ENCODE results near the gene NCOR2.

DNA sequence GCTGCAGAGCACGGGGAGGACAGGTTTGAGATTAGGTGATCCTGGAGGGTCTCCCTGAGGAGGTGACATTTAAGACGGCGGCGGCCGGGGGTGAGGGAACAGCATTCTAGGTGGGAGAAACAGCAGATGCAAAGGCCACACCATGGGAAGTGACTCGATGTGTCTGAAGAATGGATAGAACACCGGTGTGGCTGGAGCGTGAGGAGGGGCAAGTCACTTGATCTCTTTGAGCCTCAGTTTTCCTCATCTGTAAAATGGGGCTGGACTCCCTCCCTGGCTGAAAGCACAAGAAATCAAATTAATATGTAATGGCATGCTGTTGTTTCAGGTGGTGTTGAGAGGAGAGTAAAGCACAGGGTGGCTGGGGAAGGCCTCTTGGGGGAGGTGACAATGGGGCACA lies 10.0 kb upstream of the NCOR2 start:
- TF ChIP-seq YY1 (IDR thresholded peaks at IDR 0.05; ENCODE audit: insufficient read depth, insufficient read length) (no peak), ZNF274 (IDR thresholded peaks at IDR 0.05; ENCODE audit: low read depth, low read length) (no peak), SUZ12 (IDR thresholded peaks at IDR 0.05; ENCODE audit: extremely low read depth, insufficient read depth, insufficient read length) (no peak)
